Mucosa of gallbladder (tissue), 1 donor: ENCODE data around the gene ARHGEF26. TPM values are rescaled to one million over a fixed set of nuclear protein-coding genes. Genes with fewer than 3 reads are reported as not detected.

Experiments
- DNase-seq: peaks from one replicate; pipeline ENCODE4 v3.0.0-alpha.2; 2020; ENCODE audit warnings: low spot score
- total RNA-seq: library from RNA; stranded (reverse); gene quantifications from one replicate; pipeline ENCODE4 v1.2.1, GENCODE V29; 2021
- donor health status: DM: no; HTN: no; CAD: no.

Gene ARHGEF26
- total RNA-seq, 1 donor from 2014 or later = 56.7 TPM

- DNase-seq = no peak
These were observed 30.8 kb downstream of the ARHGEF26 start for GRCh38 chr3:154151969-154152368.

- no peak for DNase-seq
These were observed 31.6 kb downstream of the ARHGEF26 start for GRCh38 chr3:154152741-154153140.

- DNase-seq = no peak
These were observed 35.3 kb downstream of the ARHGEF26 start for GRCh38 chr3:154156530-154156929.

GRCh38 chr3:154161806-154162205, 40.6 kb downstream of the ARHGEF26 start:
- DNase-seq = no peak

- no peak for DNase-seq
These were observed 43.2 kb downstream of the ARHGEF26 start for GRCh38 chr3:154164387-154164786.

- no peak for DNase-seq
These were observed 48.0 kb downstream of the ARHGEF26 start for GRCh38 chr3:154168998-154169795.

GRCh38 chr3:154169796-154170110, 48.6 kb downstream of the ARHGEF26 start:
- no peak for DNase-seq

GRCh38 chr3:154170300-154170699, 49.1 kb downstream of the ARHGEF26 start:
- DNase-seq = no peak

- no peak for DNase-seq
These were observed 53.9 kb downstream of the ARHGEF26 start for GRCh38 chr3:154175041-154175440.

GRCh38 chr3:154176036-154176435, 54.8 kb downstream of the ARHGEF26 start:
- no peak for DNase-seq

- DNase-seq = no peak
These were observed 56.2 kb downstream of the ARHGEF26 start for GRCh38 chr3:154177406-154177805.

- DNase-seq = no peak
These were observed 57.0 kb downstream of the ARHGEF26 start for GRCh38 chr3:154178172-154178571.

GRCh38 chr3:154180836-154181691, 59.9 kb downstream of the ARHGEF26 start:
- DNase-seq = peak; percentile 34

GRCh38 chr3:154182322-154182922, 61.2 kb downstream of the ARHGEF26 start:
- DNase-seq = no peak

- no peak for DNase-seq
These were observed 61.8 kb downstream of the ARHGEF26 start for GRCh38 chr3:154182975-154183374.

GRCh38 chr3:154184582-154184981, 63.4 kb downstream of the ARHGEF26 start:
- DNase-seq = no peak

GRCh38 chr3:154188437-154188836, 67.2 kb downstream of the ARHGEF26 start:
- no peak for DNase-seq

GRCh38 chr3:154188846-154189245, 67.7 kb downstream of the ARHGEF26 start:
- DNase-seq = no peak

- no peak for DNase-seq
These were observed 70.3 kb downstream of the ARHGEF26 start for GRCh38 chr3:154191520-154191919.

- DNase-seq = no peak
These were observed 71.0 kb downstream of the ARHGEF26 start for GRCh38 chr3:154192225-154192624.

- no peak for DNase-seq
These were observed 71.9 kb downstream of the ARHGEF26 start for GRCh38 chr3:154193000-154193615.

GRCh38 chr3:154194877-154195276, 73.7 kb downstream of the ARHGEF26 start:
- DNase-seq = no peak
